Fibroblast of villous mesenchyme (primary cell): ENCODE measurements around the gene ALK. TPM values are rescaled to one million over a fixed set of nuclear protein-coding genes. Genes with fewer than 3 reads are reported as not detected.

Experiments used
- DNase-seq: peaks from one replicate; pipeline ENCODE4 v3.0.0-alpha.2; 2010; ENCODE audit warnings: low read depth
- H3K4me3 ChIP-seq: 2 replicates; pipeline ENCODE4 v1.5.1; 2011; ENCODE audit warnings: low read depth, mild to moderate bottlenecking, low read length
- total RNA-seq: library from RNA; depleted of rRNA; stranded (reverse); fragments of >200 nt; gene quantifications from 2 replicates; pipeline ENCODE4 v1.2.3, GENCODE V29; 2012
- TF ChIP-seq, protein P1 (sequence below): IDR thresholded peaks from 2 replicates; pipeline ENCODE4 v1.5.1; 2012; ENCODE audit warnings: low read depth, mild to moderate bottlenecking, low read length; ENCODE audit not compliant: insufficient read depth

ALK gene
- total RNA-seq, 1 donor = not detected

DNA sequence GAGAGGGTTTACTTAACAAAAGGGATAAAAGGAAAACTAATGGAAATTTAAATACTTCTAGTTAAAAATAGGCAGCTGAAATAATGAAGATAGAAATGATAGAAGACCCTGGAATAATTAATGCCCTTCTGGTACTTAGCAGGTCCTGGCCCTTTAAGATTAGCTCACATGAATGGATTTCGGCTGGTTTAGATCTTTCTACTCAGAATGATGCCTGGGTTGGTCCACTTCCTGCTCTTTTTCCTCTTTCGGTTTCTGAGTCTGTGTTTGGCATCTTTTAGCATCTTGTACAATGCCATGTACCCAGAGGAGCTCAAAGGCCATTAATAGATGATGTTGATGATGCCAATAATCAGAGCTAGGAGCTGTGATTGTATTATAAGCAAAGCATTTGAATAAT, 515.7 kb downstream of the ALK start:
- DNase-seq = no peak
- TF ChIP-seq, protein P1, sequence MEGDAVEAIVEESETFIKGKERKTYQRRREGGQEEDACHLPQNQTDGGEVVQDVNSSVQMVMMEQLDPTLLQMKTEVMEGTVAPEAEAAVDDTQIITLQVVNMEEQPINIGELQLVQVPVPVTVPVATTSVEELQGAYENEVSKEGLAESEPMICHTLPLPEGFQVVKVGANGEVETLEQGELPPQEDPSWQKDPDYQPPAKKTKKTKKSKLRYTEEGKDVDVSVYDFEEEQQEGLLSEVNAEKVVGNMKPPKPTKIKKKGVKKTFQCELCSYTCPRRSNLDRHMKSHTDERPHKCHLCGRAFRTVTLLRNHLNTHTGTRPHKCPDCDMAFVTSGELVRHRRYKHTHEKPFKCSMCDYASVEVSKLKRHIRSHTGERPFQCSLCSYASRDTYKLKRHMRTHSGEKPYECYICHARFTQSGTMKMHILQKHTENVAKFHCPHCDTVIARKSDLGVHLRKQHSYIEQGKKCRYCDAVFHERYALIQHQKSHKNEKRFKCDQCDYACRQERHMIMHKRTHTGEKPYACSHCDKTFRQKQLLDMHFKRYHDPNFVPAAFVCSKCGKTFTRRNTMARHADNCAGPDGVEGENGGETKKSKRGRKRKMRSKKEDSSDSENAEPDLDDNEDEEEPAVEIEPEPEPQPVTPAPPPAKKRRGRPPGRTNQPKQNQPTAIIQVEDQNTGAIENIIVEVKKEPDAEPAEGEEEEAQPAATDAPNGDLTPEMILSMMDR = no peak
- no peak overlapping the region for H3K4me3 ChIP-seq

DNA sequence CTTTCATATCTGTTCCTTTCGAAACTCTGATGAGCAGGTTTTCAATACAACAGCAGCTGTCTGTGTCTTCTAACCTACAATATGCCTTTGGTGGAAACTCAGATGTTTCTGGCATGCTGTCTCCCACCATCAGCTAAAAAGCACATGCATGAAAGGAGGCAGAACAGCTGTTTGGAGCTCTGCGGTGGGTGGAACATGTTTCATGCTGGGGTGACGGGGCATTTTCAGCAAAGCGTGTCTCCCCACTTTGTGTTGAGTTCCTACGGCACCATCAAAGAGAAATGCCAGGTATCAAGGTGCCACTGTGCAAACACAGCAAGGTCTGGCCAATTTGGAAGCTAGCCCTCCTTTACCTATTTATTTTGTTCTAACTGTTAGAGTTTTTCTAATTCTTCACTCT, 516.1 kb downstream of the ALK start:
- no peak for DNase-seq
- no peak overlapping the region for H3K4me3 ChIP-seq
- TF ChIP-seq, protein P1 = no peak

- TF ChIP-seq, protein P1 = no peak
- no peak overlapping the region for H3K4me3 ChIP-seq
- no peak for DNase-seq
Measured at GRCh38 chr2:29401994-29402393, 519.4 kb downstream of the ALK start.

DNA sequence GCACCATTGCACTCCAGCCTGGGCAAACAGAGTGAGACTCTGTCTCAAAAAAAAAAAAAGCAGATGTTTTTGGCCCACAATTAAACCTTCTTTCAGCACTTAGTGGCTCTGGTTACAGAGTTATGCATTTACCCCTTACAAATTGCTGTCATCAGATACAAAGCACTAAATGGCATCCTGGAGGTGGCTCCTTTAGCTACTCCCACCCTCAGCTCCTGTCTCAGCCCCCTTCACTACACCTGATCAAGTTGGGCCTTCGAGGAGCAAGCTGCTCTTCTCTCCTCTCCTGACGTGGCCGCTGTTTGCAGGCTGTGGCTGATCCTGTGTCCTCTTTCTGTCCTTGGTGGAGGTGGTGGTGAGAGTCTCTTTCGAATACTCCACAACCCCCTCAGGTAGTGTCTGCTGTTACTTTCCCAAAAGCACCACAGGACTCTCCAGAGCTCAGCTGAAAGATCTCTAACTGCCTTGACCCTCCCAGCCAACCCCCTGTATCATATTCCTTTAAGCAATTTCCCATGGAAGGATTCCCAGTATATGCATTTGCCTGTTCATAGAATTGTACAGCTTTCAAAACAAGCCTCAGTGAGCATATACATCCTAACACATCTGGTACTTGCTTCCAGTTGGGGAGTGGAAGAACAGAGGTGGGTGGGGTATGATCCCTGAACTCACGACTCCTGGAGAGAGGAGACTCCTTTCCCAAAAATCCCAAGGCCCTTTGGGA, 520.3 kb downstream of the ALK start:
- no peak for DNase-seq
- no peak overlapping the region for H3K4me3 ChIP-seq
- TF ChIP-seq, protein P1 = no peak

DNA sequence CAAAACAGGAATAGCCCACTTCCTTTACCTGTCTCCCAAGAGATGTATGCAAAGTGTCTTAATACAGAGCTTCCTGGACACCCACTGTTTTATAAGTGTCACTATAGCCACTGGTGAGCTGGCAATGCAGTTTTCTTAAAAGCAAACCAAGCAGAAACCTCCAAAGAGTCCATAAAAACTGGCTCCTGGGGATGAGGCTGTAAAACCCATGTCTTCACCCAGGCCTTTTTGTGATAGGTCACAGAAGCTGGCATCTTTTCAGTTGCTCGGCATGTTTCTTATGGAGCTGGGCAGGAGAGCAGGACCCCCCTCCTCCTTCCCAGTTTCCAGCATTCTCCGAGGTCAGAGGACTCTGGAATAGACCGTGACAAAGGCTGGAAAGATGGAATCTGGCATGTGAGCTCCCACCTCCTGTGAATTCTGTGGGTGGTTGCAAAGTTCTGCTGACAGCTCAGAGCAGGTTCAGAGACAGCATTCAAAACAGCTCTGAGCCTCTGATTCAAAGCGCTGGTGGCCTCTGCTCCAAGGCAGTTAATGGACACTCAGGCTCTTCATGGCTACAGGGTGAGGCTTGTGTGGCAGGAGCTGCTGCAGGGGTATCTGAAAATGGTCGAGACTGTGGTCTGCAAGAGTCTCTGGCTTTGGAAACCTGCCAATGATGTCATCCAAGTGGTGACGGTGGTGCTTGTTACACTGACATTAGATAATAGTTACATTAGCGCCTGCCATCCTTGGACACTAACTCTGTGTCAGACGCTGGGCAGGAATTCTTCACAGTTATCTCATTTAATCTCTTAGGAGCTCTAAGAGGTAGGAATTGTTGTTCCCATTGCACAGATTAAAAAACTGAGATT, 522.8 kb downstream of the ALK start:
- no peak overlapping the region for H3K4me3 ChIP-seq
- DNase-seq = no peak

DNA sequence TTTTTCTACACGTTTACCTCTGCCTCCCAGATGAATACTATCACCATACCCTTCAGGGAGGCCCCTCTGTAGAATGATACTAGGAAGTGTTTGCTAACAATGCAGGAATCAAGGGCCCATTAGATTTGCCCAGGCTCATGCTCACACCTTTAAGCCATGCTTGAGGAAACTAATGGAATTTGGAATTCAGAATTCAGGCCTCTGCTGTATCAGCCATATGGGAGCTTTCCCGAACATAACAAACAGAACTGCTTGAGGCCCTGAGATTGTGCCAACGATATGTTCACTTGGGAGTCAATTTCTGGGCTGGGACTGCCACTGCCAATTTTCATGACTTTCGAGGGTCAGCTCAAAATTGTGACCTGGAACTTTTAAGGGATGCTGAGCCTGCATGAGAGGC, 523.7 kb downstream of the ALK start:
- no peak overlapping the region for H3K4me3 ChIP-seq
- DNase-seq = no peak
- TF ChIP-seq, protein P1 = no peak

More for the DNA sequence above, 522.8 kb downstream of the ALK start:
- TF ChIP-seq, protein P1 = no peak
